Erythroblast (primary cell): ENCODE data around the gene DEF6.
"Not testable (repeated sequence)": the region's sequence is repeated elsewhere in the genome, so short reads cannot be mapped to it uniquely, and the experiment has no call there.

Source experiments
- GATA1 ChIP-seq: IDR thresholded peaks from 2 replicates; pipeline ENCODE4 v1.6.1; 2011; ENCODE audit warnings: low read depth, mild to moderate bottlenecking, control low read depth, low read length, moderate library complexity
- POLR2A ChIP-seq: IDR thresholded peaks from 2 replicates; pipeline ENCODE4 v1.6.1; 2011; ENCODE audit warnings: mild to moderate bottlenecking, low read length

DNA sequence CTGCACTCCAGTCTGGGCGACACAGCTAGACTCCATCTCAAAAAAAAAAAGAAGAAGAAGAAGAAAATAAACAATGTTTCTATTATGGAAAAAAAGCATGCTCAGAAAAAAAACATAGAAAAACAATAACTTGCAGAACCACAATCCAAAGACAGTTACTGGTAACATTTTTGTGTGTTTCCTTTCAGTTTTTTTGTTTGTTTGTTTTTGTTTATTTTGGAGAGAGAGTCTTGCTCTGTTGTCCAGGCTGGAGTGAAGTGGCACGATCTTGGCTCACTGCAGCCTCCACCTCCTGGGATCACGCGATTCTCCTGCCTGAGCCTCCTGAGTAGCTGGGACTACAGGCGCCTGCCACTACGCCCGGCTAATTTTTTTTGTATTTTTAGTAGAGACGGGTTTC lies 31.3 kb downstream of the DEF6 start:
- not testable (repeated sequence) for TF ChIP-seq POLR2A, GATA1
